Glomerular endothelial cell (primary cell): ENCODE data around the gene ZFYVE28. TPM values are rescaled to one million over a fixed set of nuclear protein-coding genes. Genes with fewer than 3 reads are reported as not detected.

ENCODE experiments used
- DNase-seq: peaks from one replicate; pipeline ENCODE4 v3.0.0-alpha.2; 2011; ENCODE audit warnings: low read depth, low spot score; ENCODE audit errors: extremely low read depth
- total RNA-seq: library from RNA; depleted of rRNA; stranded (reverse); fragments of >200 nt; gene quantifications from 2 replicates; pipeline ENCODE4 v1.2.3, GENCODE V29; 2015

The ZFYVE28 gene
- total RNA-seq, 1 donor from 2014 or later = 11.3 TPM

DNA sequence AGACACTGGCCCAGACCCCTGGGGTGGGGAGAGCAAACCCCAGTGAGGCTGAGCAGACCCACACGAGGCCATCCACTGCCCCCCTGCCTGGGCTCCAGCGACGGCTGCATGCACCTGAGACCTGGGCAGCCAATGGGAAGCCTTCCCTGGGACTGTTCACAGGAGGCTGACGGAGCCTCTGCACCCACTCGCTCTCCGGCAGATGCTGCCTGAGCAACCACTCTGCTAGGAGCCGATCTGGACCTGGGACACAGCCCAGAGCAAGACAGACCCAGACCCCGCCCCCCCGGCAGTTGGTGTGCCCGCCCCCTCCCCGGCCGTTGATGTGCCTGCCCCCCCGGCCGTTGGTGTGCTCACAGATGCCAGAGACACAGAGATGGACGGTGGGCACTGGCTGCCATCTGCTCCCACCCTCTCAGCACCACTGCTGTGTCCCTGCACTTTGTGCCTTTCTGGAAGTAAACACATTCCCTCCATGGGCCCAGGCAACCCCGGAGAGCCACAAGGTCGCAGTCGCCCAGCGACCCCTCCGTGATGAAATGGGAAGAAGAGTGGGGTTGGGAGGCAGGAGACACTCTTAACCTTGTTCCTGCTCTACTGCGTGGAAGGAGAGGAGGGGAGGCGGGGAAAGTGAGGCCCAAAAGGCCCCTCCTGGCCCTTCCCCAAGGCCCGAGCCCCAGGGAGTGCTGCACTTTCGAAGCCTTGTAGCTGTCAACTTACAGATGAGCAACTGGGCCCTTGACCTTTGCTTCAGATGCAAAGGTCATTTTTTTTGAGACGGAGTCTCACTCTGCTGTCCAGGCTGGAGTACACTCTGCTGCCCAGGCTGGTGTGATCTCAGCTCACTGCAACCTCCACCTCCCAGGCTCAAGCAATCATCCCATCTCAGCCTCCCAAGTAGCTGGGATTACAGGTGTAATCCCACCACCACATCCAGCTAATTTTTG lies 62.0 kb downstream of the ZFYVE28 start:
- DNase-seq = no peak

DNA sequence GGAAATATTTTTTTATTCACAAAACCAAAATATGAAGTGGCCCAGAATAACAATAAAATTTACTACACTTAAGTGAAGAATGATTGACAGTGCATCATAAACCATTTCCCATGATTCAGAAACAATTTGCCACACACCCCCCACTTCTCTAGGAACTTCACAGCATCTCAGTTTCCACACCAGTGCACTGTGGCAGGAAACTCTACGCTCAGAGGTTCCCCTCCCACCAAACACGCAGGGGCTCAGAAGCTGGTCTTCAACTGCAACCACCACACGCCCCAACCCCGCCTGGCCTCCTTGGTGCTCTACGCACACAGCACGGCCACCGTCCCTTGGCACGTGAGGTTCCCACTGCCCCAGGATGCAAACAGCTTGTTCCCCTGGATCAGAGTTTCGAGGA lies 63.7 kb downstream of the ZFYVE28 start:
- DNase-seq = no peak

DNA sequence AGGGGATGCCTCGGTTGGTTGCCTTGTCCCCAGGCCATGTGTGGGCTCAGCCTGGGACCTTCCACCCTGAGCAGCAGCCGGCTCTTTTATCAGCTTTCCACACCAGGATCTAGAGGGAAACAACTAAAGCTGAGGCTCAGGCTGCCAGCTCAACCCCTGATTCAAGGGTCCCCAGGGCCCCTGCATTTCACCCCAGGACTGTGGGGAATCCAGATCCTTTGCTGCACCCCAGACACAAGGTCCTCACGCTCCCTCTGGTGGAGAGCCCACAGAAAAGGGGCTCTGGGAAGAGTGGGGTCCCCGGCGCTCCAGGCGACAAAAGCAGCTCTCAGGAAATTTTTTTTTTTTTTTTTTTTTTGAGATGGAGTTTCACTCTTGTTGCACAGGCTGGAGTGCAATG lies 64.3 kb downstream of the ZFYVE28 start:
- no peak for DNase-seq

DNA sequence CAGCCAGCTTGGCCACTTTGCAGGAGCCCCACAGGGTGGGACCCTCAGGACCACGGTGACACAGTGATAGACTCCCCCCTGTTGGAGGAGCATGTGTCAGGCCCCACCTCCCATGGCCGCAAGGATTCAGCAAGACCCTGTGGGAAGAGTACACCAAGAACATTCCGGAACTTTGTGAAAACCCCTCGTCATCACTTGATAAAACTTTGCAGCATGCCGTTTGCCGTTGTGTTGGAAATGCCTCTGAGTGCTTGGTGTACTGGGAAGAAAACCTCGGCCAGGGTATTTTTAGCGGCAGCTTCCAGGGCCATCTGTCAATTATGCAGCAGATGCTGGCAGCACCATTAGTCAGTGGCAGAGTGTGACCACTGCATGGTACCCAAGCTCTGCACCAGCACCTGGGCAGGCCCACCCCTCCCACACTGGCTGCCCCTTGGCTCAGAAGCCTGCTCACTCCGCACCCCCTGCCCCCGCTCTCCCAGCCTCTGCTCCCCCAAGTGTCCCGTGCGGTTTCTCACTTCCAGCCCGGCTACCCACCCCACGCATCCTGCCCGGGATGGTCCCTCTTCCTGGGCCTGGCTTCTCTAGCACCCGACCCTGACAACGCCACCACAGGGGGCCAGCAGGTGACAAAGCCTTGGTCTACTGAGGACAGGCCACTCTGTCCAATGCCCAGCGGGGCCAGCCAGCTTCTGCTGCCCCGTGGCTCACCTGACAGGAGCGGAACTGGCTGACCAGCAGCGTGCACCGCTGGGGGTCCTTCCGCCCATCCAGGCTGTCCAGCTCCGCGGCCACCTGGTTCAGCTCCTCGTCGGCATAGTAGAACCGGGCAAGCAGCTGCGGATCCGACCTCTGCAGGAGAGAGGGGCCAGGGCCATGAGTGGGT lies 65.0 kb downstream of the ZFYVE28 start:
- no peak for DNase-seq

DNA sequence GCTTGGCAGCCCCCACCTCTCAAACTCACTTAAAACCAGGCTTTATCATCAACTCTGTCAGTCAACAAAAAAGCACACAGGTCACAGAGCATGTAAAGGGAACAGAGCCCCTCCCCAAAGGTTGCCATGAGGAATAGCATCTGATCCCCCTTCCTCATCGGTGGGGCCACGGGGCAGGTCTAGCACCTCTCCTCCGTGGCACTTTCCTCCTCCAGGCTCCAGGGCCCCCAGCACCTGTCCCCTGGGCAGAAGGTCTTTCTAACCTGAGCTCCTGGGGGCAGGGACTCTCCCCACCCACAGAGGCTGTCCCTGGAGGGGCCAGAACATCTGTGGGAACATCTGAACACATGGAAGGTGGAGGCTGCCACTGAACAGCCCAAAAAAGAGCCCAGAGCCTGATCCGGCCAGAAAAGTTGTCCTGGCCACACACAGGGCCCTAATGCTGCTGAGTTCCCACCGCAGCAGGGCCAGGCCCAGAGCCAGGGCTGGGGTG lies 65.7 kb downstream of the ZFYVE28 start:
- no peak for DNase-seq

DNA sequence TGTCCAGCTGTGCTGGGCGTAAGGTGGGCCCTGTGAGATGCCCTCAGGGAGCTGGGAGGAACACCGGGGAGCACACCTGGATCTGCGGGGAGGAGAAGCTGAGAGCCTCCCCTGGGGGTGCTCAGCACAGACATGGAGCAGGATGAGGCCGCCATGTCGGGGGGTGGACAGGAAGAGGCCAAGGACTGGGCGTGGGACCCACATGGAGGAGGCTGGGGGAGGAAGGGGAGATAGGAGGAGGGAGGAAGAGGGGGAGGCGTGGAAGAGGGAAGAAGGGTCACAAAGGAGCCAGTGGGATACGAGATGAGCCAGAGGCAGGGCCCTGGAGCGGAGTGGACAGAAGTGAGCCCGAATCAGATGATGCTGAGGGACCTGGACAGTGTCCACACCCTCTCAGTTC lies 66.3 kb downstream of the ZFYVE28 start:
- DNase-seq = no peak

- no peak for DNase-seq
Observed at GRCh38 chr4:2350982-2351381, 67.5 kb downstream of the ZFYVE28 start.

GRCh38 chr4:2348786-2349185 lies 69.7 kb downstream of the ZFYVE28 start:
- DNase-seq = no peak

DNA sequence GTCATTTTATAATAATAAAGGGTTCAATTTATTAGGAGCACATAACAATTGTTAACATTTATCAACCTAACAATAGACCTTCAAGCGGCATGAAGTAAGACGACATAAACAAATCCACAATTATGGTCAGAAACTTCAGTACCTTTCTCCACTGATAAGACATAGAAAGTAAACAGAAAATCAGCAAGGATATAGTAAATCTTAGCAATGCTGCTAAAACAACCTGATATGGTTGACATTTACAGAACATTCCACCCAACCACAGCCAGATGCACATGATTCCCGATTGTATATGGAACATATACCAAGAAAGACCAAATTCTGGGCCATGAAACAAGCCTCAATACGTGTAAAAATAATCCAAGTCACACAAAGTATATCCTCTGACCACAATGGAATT lies 71.3 kb downstream of the ZFYVE28 start:
- DNase-seq = no peak

DNA sequence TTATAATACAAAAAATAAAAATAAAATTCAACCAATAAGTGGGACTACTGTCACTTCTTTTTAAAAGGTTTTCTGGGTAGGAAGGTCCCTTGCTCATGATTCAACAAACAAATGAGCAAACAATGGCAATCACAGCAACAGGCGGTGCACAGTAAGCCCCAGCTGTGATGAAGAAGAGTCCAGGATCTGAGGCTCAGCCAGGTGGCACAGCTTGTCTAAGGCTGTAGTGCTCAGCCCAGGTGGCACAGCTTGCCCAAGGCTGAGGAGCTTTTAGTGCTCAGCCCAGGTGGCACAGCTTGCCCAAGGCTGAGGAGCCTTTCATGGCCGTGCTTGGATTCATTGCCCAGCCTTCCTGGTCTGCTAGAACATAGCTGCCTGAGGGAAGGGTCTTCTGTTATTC lies 75.0 kb downstream of the ZFYVE28 start:
- no peak for DNase-seq

DNA sequence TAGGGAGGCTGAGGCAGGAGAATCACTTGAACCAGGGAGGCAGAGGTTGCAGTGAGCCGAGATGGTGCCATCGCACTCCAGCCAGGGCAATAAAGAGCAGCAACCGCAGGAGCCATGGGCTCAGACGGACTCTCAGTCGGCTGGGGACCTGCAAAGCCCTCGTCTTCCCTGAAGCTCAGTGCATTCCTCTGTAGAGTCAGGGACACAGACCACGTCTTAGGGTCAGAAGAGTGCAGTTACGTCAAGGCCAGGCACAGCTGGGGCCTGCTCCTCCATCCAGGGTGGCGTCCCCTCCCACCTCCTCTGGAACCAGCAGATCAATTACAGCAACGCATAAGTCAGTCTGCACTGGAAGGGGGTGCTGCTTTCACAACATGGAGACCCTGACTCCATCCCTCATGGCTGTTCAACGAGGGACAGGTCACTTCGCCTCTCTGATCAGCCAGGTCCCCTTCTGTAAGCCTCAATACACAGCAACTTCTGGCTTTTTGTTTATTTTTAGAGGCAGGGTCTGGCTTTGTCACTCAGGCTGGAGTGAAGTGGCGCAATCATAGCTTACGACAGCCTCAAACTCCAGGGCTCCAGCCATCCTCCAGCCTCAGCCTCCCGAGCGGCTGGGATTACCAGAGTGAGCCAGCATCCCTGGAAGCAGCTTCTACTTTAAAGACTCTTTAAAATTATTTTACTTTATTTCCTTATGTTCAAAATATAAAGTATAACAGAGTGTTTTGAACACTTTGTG lies 76.4 kb downstream of the ZFYVE28 start:
- DNase-seq = no peak

- no peak for DNase-seq
Observed at GRCh38 chr4:2341261-2341841, 77.1 kb downstream of the ZFYVE28 start.

- DNase-seq = no peak
Observed at GRCh38 chr4:2340272-2341061, 78.0 kb downstream of the ZFYVE28 start.

GRCh38 chr4:2339458-2340271 lies 78.8 kb downstream of the ZFYVE28 start:
- no peak for DNase-seq

GRCh38 chr4:2338754-2339457 lies 79.5 kb downstream of the ZFYVE28 start:
- DNase-seq = no peak

- DNase-seq = no peak
Observed at GRCh38 chr4:2337896-2338295, 80.5 kb downstream of the ZFYVE28 start.

DNA sequence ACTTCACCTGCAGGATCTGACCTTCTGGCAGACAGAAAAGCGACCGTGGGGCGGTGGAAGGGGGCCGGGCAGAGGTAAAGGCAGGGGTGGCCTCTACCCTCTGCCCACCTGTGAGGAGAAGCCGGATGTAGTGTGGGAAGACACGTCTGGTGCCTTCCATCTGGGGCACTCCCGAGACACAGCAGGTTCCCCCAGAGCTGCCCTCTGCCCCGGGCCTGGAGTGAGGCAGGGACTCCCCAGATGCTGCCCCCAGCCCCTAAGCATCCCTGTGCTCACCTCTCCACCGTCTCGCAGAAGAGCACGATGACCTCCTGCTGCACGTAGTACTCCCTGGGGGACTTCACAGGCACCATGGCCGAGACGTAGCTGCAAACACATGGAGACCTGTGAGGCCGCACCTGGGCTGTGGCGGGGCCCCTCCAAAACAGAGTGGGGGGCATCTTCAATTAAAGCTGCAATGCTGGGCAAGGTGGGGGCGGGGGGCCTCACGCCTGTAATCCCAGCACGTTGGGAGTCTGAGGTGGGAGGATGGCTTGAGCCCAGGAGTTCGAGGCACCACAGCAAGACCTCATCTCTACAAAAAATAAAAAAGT lies 81.2 kb downstream of the ZFYVE28 start:
- DNase-seq = no peak

- no peak for DNase-seq
Observed at GRCh38 chr4:2336659-2337058, 81.8 kb downstream of the ZFYVE28 start.
